Left hindlimb (tissue), 1 donor: ENCODE measurements around the gene INHBC.
"Not testable (repeated sequence)": the region's sequence is repeated elsewhere in the genome, so short reads cannot be mapped to it uniquely, and the experiment has no call there.

ENCODE experiments used
- DNase-seq: peaks from one replicate; pipeline ENCODE4 v3.0.0-alpha.2; 2018

The INHBC gene

DNA sequence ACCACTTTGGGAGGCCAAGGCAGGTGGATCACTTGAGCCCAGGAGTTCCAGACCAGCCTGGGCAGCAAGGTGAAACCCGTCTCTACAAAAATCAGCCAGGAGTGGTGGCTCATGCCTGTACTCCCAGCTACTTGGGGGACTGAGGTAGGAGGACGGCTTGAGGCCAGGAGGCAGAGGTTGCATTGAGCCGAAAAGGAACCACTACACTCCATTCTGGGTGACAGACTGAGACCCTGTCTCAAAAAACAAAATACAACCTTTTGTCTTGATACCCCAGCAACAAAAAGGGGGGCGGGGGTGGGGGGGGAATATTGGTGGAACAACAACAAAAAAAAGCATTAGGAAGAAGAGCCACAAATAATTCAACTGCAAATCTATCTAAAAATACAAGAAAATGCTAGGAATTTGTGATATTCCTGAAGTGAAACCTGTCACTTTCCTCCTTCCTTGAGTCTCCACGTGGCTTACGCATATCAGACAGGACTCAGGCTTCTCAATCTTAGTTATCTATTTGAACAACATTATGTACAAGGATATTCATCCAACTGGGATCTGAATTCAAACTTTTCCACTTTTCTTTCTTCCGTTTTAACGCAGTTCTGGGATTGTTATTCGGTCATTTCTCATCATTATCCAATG lies 5.0 kb upstream of the INHBC start:
- no peak for DNase-seq

GRCh38 chr12:57430112-57430930 lies 4.3 kb upstream of the INHBC start:
- no peak for DNase-seq

GRCh38 chr12:57430931-57431566 lies 3.5 kb upstream of the INHBC start, which contains the start of gene R3HDM2:
Gene R3HDM2 (minus strand): TSS chr12:57431043. CDS start chr12:57310428, 120,615 bp downstream.
- DNase-seq, result peak; percentile 98

- no peak for DNase-seq
These were observed 2.9 kb upstream of the INHBC start for GRCh38 chr12:57431654-57432188.

DNA sequence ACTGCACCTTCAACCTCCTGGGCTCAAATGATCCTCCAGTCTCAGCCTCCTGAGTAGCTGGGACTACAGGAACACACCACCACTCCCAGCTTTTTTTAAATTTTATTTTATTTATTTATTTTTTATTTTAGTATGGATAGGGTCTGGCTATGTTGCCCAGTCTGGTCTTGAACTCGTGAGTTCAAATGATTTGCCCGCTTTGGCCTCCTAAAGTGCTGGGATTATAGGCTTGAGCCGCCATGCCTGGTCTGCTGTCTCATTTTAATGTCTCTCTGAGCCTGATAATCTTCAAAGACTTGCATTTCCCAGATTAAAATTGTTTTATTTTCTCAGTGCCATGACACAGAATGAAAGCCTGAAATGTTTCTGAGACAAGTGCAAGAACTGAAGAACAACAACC lies 1.2 kb upstream of the INHBC start:
- no peak for DNase-seq

DNA sequence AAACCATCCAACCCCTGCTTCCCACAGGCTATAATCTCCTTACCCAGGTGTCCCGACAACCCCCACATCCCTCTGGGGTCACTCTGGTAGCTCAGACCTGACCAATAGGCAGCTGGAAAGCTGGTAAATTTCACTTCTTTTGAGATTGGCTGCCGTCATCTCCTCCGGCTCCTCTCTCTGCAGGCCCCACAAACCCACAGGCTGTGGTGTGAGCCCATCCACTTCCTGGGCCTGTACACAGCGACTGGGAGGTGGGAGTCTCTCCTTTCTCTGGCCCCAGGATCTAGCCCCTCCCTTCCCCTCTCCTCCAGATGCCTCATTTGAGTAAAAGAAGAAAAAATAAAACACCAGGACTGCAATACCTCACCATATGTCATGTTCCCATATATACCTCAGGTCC lies 709 bp downstream of the INHBC start:
- no peak for DNase-seq

- no peak for DNase-seq
These were observed 3.8 kb downstream of the INHBC start for GRCh38 chr12:57438400-57438799.

DNA sequence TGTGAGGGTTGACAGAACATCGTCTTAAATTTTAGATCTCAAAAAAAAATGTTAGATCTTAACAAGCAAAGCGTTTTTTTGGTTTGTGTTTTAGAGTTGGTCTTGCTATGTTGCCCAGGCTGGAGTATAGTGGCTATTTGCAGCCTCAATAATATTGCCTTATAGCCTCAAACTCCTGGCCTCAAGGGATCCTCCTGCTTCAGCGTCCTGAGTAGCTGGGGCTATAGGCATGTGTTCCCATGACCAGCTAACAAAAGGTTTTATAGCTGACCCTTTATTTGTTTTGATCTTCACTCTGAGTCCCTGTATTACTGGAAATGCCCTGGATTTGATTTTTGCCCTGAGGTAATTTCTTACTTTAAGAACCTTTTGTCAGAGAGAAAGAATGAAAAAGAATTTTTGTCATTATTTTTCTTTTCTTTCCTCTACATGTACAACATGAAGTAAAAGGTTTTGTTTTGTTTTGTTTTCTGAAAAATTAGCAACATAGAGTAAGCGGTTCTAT lies 5.2 kb downstream of the INHBC start:
- DNase-seq, result no peak

- not testable (repeated sequence) for DNase-seq
These were observed 6.8 kb downstream of the INHBC start for GRCh38 chr12:57441393-57441792.

GRCh38 chr12:57441846-57442427 lies 7.4 kb downstream of the INHBC start:
- DNase-seq, result no peak

GRCh38 chr12:57444337-57444736 lies 9.8 kb downstream of the INHBC start:
- not testable (repeated sequence) for DNase-seq

GRCh38 chr12:57444744-57445143 lies 10.2 kb downstream of the INHBC start:
- DNase-seq, result no peak

GRCh38 chr12:57446292-57446960 lies 11.8 kb downstream of the INHBC start:
- DNase-seq, result no peak

- no peak for DNase-seq
These were observed 14.1 kb downstream of the INHBC start for GRCh38 chr12:57448669-57449068.

DNA sequence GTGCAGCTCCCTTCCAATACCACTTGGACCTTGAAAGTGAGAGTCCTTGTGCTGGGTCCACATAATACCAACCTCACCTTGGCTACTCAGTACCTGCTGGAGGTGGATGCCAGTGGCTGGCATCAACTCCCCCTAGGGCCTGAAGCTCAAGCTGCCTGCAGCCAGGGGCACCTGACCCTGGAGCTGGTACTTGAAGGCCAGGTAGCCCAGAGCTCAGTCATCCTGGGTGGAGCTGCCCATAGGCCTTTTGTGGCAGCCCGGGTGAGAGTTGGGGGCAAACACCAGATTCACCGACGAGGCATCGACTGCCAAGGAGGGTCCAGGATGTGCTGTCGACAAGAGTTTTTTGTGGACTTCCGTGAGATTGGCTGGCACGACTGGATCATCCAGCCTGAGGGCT lies 14.8 kb downstream of the INHBC start:
- DNase-seq, result no peak

GRCh38 chr12:57450057-57450456 lies 15.5 kb downstream of the INHBC start:
- DNase-seq, result no peak

DNA sequence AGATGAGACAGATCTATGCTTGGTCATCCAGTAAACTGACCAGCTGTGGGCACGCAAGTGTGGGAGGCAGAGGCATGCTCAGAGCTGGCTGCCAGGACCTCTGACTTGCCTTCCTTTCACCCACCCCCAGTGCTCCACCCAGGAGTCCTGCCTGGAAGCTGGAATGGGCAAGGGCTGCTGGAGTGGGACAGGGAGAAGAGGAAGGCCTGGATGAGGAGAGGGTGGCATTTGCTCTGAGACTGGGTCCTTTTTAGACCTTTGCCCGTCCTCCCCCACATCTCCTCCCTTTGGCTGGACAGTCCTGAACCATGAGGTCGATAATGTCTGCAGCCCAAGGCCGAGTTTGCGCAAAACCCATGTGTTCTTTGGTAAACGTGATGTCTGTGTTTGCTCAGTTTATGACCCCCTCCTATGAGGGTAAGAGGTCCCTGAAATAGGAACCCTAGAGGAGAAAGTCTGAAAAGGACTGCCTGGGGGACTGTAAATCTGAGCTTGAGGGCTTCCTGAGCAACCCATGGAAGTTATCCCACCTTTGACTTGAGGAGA lies 16.7 kb downstream of the INHBC start:
- DNase-seq, result no peak

- peak; percentile 67 for DNase-seq
These were observed 17.8 kb downstream of the INHBC start for GRCh38 chr12:57452181-57452936.

GRCh38 chr12:57452937-57453509 lies 18.4 kb downstream of the INHBC start:
- DNase-seq, result peak; percentile 74

GRCh38 chr12:57454213-57454565 lies 19.6 kb downstream of the INHBC start:
- no peak for DNase-seq
